Fibroblast of skin of left quadriceps (primary cell): ENCODE data around the gene TOX3.

Source experiments
- DNase-seq, 2 experiments: peaks; one replicate each; pipeline ENCODE4 v3.0.0-alpha.2; 2013; ENCODE audit warnings: low read depth in 2 of 2

TOX3 gene

GRCh38 chr16:52537516-52537915, 9.4 kb downstream of the TOX3 start:
- DNase-seq: no peak

- no peak for DNase-seq
Measured at GRCh38 chr16:52535076-52535475, 11.9 kb downstream of the TOX3 start.

GRCh38 chr16:52533296-52533695, 13.6 kb downstream of the TOX3 start:
- DNase-seq: no peak

GRCh38 chr16:52532384-52532783, 14.6 kb downstream of the TOX3 start:
- no peak for DNase-seq

GRCh38 chr16:52529226-52529625, 17.7 kb downstream of the TOX3 start:
- DNase-seq: no peak

- DNase-seq: no peak
Measured at GRCh38 chr16:52528393-52529065, 18.4 kb downstream of the TOX3 start.

GRCh38 chr16:52526830-52527229, 20.1 kb downstream of the TOX3 start:
- no peak for DNase-seq

- DNase-seq: no peak
Measured at GRCh38 chr16:52526116-52526828, 20.7 kb downstream of the TOX3 start.

GRCh38 chr16:52521570-52521969, 25.4 kb downstream of the TOX3 start:
- no peak for DNase-seq

- no peak for DNase-seq
Measured at GRCh38 chr16:52518884-52519283, 28.1 kb downstream of the TOX3 start.

GRCh38 chr16:52515068-52515671, 31.8 kb downstream of the TOX3 start:
- DNase-seq: no peak

GRCh38 chr16:52512297-52512987, 34.5 kb downstream of the TOX3 start:
- DNase-seq: no peak

GRCh38 chr16:52501746-52502145, 45.2 kb downstream of the TOX3 start:
- no peak for DNase-seq

- no peak for DNase-seq
Measured at GRCh38 chr16:52500963-52501362, 46.0 kb downstream of the TOX3 start.

- no peak for DNase-seq
Measured at GRCh38 chr16:52499060-52499440, 47.9 kb downstream of the TOX3 start.

GRCh38 chr16:52498328-52499059, 48.4 kb downstream of the TOX3 start:
- DNase-seq: no peak

GRCh38 chr16:52497067-52497816, 49.7 kb downstream of the TOX3 start:
- DNase-seq: peak in 1 of 2 experiments; percentile 2

GRCh38 chr16:52496051-52496876, 50.7 kb downstream of the TOX3 start:
- DNase-seq: no peak

- no peak for DNase-seq
Measured at GRCh38 chr16:52494621-52495020, 52.3 kb downstream of the TOX3 start.

- no peak for DNase-seq
Measured at GRCh38 chr16:52494145-52494544, 52.8 kb downstream of the TOX3 start.
